Measurements from ENCODE around the gene FRMD4A.

The FRMD4A gene

DNA sequence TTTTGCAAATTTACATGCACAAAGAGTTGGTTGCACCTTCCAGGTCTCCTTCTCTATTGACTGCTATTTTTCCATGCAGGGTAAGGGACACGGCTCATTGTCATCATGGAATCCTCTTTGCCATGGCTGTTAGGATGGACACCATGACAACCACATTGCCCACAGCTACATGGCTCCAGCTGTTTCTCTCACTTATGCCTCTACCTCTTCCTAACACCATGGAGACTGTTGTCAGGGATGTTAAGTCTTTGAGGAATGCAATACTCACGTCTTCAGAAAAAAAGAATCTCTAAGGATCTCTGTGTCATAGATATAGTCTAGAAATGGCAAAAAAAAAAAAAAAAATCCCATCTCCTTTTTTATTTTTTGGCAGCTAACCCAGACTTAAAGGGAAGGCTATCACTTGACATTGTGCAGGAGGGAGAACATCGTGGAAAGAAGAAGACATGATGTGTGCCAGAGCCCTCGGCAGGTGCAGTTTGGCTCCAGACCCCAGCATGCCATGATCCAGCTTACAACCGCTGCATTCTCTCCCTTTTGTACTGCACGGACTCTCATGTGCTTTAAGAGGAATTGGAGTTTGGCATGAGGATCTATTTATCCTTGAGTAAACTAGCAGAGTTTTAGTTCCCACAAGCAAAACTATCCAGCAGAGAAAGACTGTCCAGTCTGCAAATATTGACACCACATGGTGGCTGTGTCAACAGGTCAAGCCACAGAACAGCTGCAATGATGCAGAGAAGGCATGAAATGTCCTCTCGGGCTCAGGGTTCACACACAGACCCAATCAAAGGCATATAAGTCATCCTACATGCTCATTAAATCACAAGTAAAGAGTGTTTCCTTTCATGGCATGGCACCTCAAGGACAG lies 70.8 kb downstream of the FRMD4A start:
- TF ChIP-seq, protein P1, sequence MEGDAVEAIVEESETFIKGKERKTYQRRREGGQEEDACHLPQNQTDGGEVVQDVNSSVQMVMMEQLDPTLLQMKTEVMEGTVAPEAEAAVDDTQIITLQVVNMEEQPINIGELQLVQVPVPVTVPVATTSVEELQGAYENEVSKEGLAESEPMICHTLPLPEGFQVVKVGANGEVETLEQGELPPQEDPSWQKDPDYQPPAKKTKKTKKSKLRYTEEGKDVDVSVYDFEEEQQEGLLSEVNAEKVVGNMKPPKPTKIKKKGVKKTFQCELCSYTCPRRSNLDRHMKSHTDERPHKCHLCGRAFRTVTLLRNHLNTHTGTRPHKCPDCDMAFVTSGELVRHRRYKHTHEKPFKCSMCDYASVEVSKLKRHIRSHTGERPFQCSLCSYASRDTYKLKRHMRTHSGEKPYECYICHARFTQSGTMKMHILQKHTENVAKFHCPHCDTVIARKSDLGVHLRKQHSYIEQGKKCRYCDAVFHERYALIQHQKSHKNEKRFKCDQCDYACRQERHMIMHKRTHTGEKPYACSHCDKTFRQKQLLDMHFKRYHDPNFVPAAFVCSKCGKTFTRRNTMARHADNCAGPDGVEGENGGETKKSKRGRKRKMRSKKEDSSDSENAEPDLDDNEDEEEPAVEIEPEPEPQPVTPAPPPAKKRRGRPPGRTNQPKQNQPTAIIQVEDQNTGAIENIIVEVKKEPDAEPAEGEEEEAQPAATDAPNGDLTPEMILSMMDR (IDR thresholded peaks at IDR 0.05; ENCODE audit: poor library complexity, severe bottlenecking), result no peak
- no peak for ATAC-seq (ENCODE audit: low read depth)
- Histone ChIP-seq H3K27me3 (ENCODE audit: insufficient read depth, poor library complexity, severe bottlenecking) (peaks cover 8% of the 10 kb centered on the region), H3K4me1 (ENCODE audit: insufficient read depth, poor library complexity, severe bottlenecking) (no peaks in the 10 kb centered on the region), H3K9me3 (ENCODE audit: severe bottlenecking) (no peaks in the 10 kb centered on the region), H3K4me3 (ENCODE audit: severe bottlenecking) (no peak overlapping the region), H3K36me3 (ENCODE audit: low read depth) (no peaks in the 10 kb centered on the region), H3K27ac (ENCODE audit: poor library complexity, severe bottlenecking) (no peak overlapping the region)
- no peak for DNase-seq (ENCODE audit: low spot score)

DNA sequence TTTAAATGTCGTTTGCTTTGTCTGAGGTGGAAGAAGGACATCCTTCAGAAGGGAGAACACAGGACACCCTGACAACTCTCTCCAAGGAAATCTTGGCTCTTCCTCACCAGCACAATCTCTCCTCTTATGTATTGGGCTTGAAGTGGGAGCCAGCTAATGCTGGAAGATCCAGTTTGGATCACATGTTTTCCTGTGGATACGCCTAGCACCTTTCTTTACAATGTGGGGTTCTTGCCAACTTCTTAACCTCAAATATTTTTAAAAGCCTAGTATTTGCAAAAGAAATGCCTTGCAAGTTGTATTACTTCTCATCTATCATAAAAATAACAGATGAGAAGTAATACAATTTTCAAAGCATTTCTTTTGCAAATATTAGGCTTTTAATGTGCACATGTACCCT lies 76.4 kb downstream of the FRMD4A start:
- H3K4me1 ChIP-seq (ENCODE audit: insufficient read depth, poor library complexity, severe bottlenecking), result no peaks in the 10 kb centered on the region
- no peak overlapping the region for H3K4me3 ChIP-seq (ENCODE audit: severe bottlenecking)
- ATAC-seq (ENCODE audit: low read depth), result peak; percentile 46; the same call in 2 of the 3 replicates
- H3K27me3 ChIP-seq (ENCODE audit: insufficient read depth, poor library complexity, severe bottlenecking), result peaks cover 4% of the 10 kb centered on the region
- H3K36me3 ChIP-seq (ENCODE audit: low read depth), result no peaks in the 10 kb centered on the region
- no peak overlapping the region for H3K27ac ChIP-seq (ENCODE audit: poor library complexity, severe bottlenecking)
- no peak for DNase-seq (ENCODE audit: low spot score)
- peaks cover 2% of the 10 kb centered on the region for H3K9me3 ChIP-seq (ENCODE audit: severe bottlenecking)
- TF ChIP-seq, protein P1 (IDR thresholded peaks at IDR 0.05; ENCODE audit: poor library complexity, severe bottlenecking), result no peak

DNA sequence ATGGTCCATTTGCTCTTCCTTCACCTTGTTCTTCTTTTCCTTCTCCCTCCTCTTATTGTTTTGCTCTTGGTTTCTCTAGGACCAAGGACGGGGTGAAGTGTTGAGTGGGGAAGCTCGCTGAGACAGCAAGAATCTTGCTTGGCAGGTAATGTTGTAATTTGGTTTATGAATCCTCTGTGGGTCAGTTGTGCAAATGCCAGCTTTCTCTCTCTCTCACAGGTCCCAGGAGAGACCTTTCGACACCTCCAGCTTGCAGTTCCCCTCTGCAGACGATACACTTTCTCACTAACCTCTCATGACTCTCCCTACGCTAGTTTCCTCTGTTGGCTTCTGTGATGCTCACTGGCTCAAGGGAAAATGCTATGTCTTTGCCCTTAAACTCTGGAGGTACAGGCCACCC lies 77.0 kb downstream of the FRMD4A start:
- TF ChIP-seq, protein P1 (IDR thresholded peaks at IDR 0.05; ENCODE audit: poor library complexity, severe bottlenecking), result no peak
- no peak for DNase-seq (ENCODE audit: low spot score)
- Histone ChIP-seq H3K9me3 (ENCODE audit: severe bottlenecking) (peaks cover 2% of the 10 kb centered on the region), H3K4me1 (ENCODE audit: insufficient read depth, poor library complexity, severe bottlenecking) (no peaks in the 10 kb centered on the region), H3K27me3 (ENCODE audit: insufficient read depth, poor library complexity, severe bottlenecking) (peaks cover under 1% of the 10 kb centered on the region), H3K36me3 (ENCODE audit: low read depth) (no peaks in the 10 kb centered on the region), H3K27ac (ENCODE audit: poor library complexity, severe bottlenecking) (no peak overlapping the region), H3K4me3 (ENCODE audit: severe bottlenecking) (no peak overlapping the region)
- ATAC-seq (ENCODE audit: low read depth), result no peak

DNA sequence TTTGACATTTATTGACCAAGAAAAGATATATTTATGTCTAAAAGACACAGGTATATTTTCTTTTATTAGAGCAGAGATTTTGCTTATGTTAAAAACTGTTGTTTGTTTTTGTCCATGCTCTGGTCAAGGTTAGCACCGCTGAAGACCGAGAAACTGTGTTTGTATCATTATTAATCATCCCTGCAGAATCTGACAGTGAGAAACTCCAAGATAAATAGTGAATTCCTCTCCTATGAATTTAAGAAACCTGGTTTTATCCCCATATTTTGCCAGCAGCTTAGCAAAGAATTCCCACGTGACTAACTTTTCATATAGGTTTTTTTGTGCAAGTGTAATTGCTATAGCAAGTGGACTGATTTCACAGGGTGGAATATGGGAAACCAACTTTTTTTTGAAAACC lies 77.6 kb downstream of the FRMD4A start:
- ATAC-seq (ENCODE audit: low read depth) (no peak), DNase-seq (ENCODE audit: low spot score) (no peak)
- H3K27me3 ChIP-seq (ENCODE audit: insufficient read depth, poor library complexity, severe bottlenecking), result no peaks in the 10 kb centered on the region
- no peak overlapping the region for H3K4me3 ChIP-seq (ENCODE audit: severe bottlenecking)
- H3K9me3 ChIP-seq (ENCODE audit: severe bottlenecking), result peaks cover 2% of the 10 kb centered on the region
- H3K4me1 ChIP-seq (ENCODE audit: insufficient read depth, poor library complexity, severe bottlenecking), result no peaks in the 10 kb centered on the region
- no peak overlapping the region for H3K27ac ChIP-seq (ENCODE audit: poor library complexity, severe bottlenecking)
- H3K36me3 ChIP-seq (ENCODE audit: low read depth), result no peaks in the 10 kb centered on the region
- TF ChIP-seq, protein P1 (IDR thresholded peaks at IDR 0.05; ENCODE audit: poor library complexity, severe bottlenecking), result no peak

DNA sequence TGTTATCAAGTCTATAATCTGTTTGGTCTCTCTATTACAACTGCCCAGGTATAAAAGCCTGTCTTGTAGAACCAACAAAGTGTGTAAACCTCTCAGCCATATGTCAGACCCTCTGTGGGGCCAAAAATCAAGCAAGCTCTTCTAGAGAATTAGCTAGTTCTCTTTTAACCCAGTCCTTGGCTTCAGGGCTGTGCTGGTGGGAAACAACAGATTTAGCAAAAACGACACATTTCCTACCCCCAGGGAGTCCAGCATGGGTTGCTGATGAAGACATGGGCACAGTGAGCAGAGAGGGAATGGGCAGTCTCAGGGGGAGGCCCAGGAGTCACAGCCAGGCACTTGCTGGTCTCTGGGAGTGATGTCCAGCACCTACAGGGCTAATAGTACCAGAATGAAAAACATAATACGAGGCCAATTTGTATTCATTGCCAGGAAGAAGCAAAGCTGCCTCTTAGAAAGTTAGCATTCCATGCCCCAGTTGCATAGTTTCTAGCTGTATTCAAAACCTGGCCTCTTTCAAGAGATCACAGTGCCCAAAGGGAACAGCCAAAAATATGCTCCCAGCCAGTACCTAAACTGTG lies 80.1 kb downstream of the FRMD4A start:
- no peak overlapping the region for H3K27ac ChIP-seq (ENCODE audit: poor library complexity, severe bottlenecking)
- H3K4me3 ChIP-seq (ENCODE audit: severe bottlenecking), result no peak overlapping the region
- peaks cover 2% of the 10 kb centered on the region for H3K9me3 ChIP-seq (ENCODE audit: severe bottlenecking)
- ATAC-seq (ENCODE audit: low read depth) (no peak), DNase-seq (ENCODE audit: low spot score) (no peak)
- TF ChIP-seq, protein P1 (IDR thresholded peaks at IDR 0.05; ENCODE audit: poor library complexity, severe bottlenecking), result no peak
- H3K36me3 ChIP-seq (ENCODE audit: low read depth), result no peaks in the 10 kb centered on the region
- H3K27me3 ChIP-seq (ENCODE audit: insufficient read depth, poor library complexity, severe bottlenecking), result no peaks in the 10 kb centered on the region
- H3K4me1 ChIP-seq (ENCODE audit: insufficient read depth, poor library complexity, severe bottlenecking), result no peaks in the 10 kb centered on the region
